A673 (cell line): ENCODE results near the gene RIPOR2. TPM values are rescaled to one million over a fixed set of nuclear protein-coding genes. Genes with fewer than 3 reads are reported as not detected.
A peak's percentile ranks its signal among the peaks of the same experiment; 100 is the strongest.

Experiments used
- BruUV-seq: library from RNA; stranded (reverse); fragments of 400-500 nt; replicated peaks from 2 replicates; lab custom pipeline; 2021; lab: Mats Ljungman, UMichigan
- CTCF ChIA-PET: fragments of 300-600 bp; sonication (Branson Sonifier 250); formaldehyde crosslinking; loops from one replicate; lab custom pipeline; 2022; ENCODE audit warnings: antibody characterized with exemption; lab: Charles Lee
- POLR2A ChIA-PET: fragments of 300-600 bp; sonication (Branson Sonifier 250); formaldehyde crosslinking; loops from one replicate; lab custom pipeline; 2022; ENCODE audit warnings: antibody characterized with exemption; ENCODE audit not compliant: low non-redundant PET; lab: Charles Lee
- DNase-seq: peaks from one replicate; pipeline ENCODE4 v3.0.0-alpha.2; 2015; ENCODE audit warnings: low spot score
- H3K27ac ChIP-seq: fragments of 200-600 bp; sonication (generic); 2 replicates; pipeline ENCODE4 v1.5.1; 2016; ENCODE audit warnings: mixed run types, low read depth, mild to moderate bottlenecking, mixed read lengths, antibody characterized with exemption, low read length; ENCODE audit not compliant: poor library complexity, severe bottlenecking
- H3K27me3 ChIP-seq: fragments of 200-600 bp; sonication (generic); replicated peaks from 2 replicates; pipeline ENCODE4 v1.6.1; 2017; ENCODE audit warnings: mixed run types, low read depth, mild to moderate bottlenecking, mixed read lengths, antibody characterized with exemption, low read length; ENCODE audit not compliant: insufficient read depth, poor library complexity
- H3K36me3 ChIP-seq: fragments of 200-600 bp; sonication (generic); 2 replicates; pipeline ENCODE4 v1.6.1; 2016; ENCODE audit warnings: mixed run types, mild to moderate bottlenecking, mixed read lengths, antibody characterized with exemption, low read length; ENCODE audit not compliant: insufficient read depth, poor library complexity, severe bottlenecking
- H3K4me1 ChIP-seq: fragments of 200-600 bp; sonication (generic); 2 replicates; pipeline ENCODE4 v1.6.1; 2017; ENCODE audit warnings: mixed run types, mild to moderate bottlenecking, mixed read lengths, antibody characterized with exemption, low read length; ENCODE audit not compliant: insufficient read depth, poor library complexity, severe bottlenecking
- H3K4me3 ChIP-seq: fragments of 200-600 bp; sonication (generic); 2 replicates; pipeline ENCODE4 v1.5.1; 2016; ENCODE audit warnings: low read depth, mixed run types, mild to moderate bottlenecking, mixed read lengths, low read length; ENCODE audit not compliant: poor library complexity, severe bottlenecking
- H3K9me3 ChIP-seq: fragments of 200-600 bp; sonication (generic); 2 replicates; pipeline ENCODE4 v1.6.1; 2016; ENCODE audit warnings: mixed run types, low read depth, mild to moderate bottlenecking, mixed read lengths, antibody characterized with exemption, low read length; ENCODE audit not compliant: poor library complexity, severe bottlenecking
- CTCF ChIP-seq: fragments of 300-800, 200-600 bp; sonication (generic); conservative IDR thresholded peaks from 2 replicates; pipeline ENCODE4 v1.5.1; 2017; ENCODE audit warnings: low read depth, mild to moderate bottlenecking, antibody characterized with exemption, low read length, moderate library complexity, mixed read lengths
- EZH2 ChIP-seq: fragments of 200-600 bp; sonication (generic); IDR thresholded peaks from 2 replicates; pipeline ENCODE4 v1.6.1; 2017; ENCODE audit warnings: borderline replicate concordance, low read depth, mild to moderate bottlenecking, mixed read lengths, antibody characterized with exemption, low read length; ENCODE audit not compliant: poor library complexity, severe bottlenecking
- intact Hi-C: fragments of 100-400 bp; cut with micrococcal nuclease; formaldehyde crosslinking; loops from one replicate; pipeline ENCODE4 v1.10.0; 2022; ENCODE audit not compliant: unreplicated experiment
- total RNA-seq: library from RNA; stranded (reverse); gene quantifications from 2 replicates; pipeline ENCODE4 v1.2.3, GENCODE V29; 2021

Gene RIPOR2
- total RNA-seq, 1 experiment from 2014 or later: 0.17 TPM

DNA sequence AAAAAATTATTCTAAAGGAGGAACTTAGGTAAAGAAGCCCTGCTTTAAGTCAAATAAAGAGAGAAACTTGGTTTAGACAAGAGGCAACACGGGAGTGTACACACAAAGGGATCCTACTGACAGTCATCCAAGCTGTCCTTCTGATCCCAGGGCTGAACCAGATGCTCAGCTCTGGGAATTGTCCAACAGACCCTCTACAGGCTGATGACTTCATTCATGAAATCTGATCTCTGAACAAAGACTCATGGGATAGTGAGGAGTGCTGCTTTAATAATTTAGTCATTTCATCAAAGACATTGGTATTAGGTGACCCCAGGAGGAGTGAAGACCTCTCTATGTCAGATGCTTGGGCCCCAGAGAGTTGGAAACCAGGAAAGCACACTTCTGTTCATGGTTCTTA, 71.4 kb downstream of the RIPOR2 start:
- no peak overlapping the region for H3K4me3 ChIP-seq
- POLR2A ChIA-PET: no interaction called here
- BruUV-seq: no TSS peak
- intact Hi-C loops: no loop called here
- no peaks in the 10 kb centered on the region for H3K27me3 ChIP-seq
- no peak overlapping the region for H3K27ac ChIP-seq
- no peaks in the 10 kb centered on the region for H3K9me3 ChIP-seq
- H3K4me1 ChIP-seq: peaks cover 5% of the 10 kb centered on the region
- CTCF ChIA-PET: no interaction called here
- no peaks in the 10 kb centered on the region for H3K36me3 ChIP-seq
- DNase-seq: peak; percentile 27
- TF ChIP-seq EZH2 (no peak), CTCF (no peak)

DNA sequence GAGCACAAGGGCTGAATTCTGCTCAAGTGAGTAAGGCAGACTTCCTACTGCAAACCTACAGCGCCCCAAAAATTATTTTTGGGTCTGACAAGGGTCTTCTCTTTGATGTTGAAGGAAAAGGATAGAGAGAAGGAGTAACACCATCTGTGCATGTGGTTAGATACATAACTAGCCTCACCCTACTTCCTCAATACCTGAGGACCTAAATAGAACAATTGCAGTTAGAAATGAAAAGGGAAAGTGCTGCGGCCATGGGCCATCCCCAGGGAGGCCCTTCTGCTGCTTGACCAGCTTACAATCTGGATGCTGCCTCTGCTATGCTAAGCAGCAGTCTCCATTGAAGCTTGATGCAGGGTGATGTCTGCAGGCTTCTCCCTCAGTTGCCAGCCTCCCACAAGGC, 73.8 kb downstream of the RIPOR2 start:
- DNase-seq: no peak
- POLR2A ChIA-PET: no interaction called here
- intact Hi-C loops: no loop called here
- H3K4me3 ChIP-seq: no peak overlapping the region
- H3K27ac ChIP-seq: no peak overlapping the region
- CTCF ChIA-PET: no interaction called here
- BruUV-seq: no TSS peak
- H3K9me3 ChIP-seq: no peaks in the 10 kb centered on the region
- peaks cover 5% of the 10 kb centered on the region for H3K4me1 ChIP-seq
- TF ChIP-seq EZH2: no peak
- no peak for TF ChIP-seq CTCF
- H3K27me3 ChIP-seq: no peaks in the 10 kb centered on the region
- H3K36me3 ChIP-seq: no peaks in the 10 kb centered on the region

DNA sequence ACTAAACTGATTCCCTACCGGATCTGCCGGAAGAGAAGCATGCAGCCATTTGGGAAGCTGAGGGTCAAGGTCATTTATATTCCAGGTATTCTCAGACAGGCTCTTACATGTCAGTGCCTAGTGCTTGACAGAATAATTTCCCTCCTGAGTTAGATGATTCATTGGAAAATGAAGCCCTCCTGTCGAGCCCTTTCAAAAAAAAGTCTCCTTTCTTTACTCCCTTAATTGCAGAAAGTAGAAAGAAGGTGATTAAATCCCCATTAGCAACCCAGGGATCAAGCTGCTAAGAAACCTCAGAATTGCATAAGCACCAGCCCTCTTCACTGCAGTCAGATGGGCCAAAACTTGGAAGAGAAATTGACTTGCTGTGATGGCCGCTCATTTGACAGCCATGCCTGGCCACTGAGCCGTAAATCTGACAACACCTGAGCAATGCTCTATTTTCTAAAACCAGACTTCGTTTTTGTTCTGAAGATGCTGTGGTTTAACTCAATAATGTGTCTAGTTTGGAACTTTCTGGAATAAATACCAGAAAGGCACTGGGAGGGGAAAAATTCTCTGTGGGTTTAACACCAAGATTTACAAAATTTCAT, 76.1 kb downstream of the RIPOR2 start:
- Histone ChIP-seq H3K36me3 (no peaks in the 10 kb centered on the region), H3K4me3 (no peak overlapping the region), H3K4me1 (peaks cover 5% of the 10 kb centered on the region), H3K27ac (no peak overlapping the region), H3K27me3 (no peaks in the 10 kb centered on the region), H3K9me3 (no peaks in the 10 kb centered on the region)
- intact Hi-C loops: loop anchor here (5.0 kb wide), 1 partner anchor 158 kb away; no protein-coding TSS in a partner anchor
- peak; percentile 34 for DNase-seq
- BruUV-seq: no TSS peak
- ChIA-PET CTCF (no interaction called here), POLR2A (no interaction called here)
- no peak for TF ChIP-seq EZH2
- no peak for TF ChIP-seq CTCF
